Epidermal melanocyte (primary cell): ENCODE measurements around the gene NUP43.
"Not testable (repeated sequence)": the region's sequence is repeated elsewhere in the genome, so short reads cannot be mapped to it uniquely, and the experiment has no call there.

Experiments
- DNase-seq: peaks from one replicate; pipeline ENCODE4 v3.0.0; 2011; ENCODE audit warnings: low spot score; ENCODE audit not compliant: insufficient read length

NUP43 gene

DNA sequence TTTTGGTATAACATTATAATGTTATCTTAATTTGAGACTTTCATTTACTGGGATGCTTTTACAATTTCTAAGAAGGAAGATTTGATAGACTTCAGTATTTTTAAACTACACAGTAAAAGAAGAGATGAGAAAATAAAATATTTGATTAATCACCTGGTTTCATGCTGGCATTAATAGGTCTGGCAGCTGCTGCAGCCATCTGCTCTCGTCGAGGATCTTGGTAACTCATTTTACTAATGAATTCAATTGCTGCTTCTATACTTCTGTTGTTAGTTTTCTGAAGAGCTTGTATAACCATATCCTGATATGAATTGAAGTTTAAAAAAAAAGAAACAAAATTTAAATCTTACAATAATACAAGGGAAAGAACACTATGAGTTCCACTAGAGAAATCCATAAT, 51.4 kb downstream of the NUP43 start:
- DNase-seq: no peak

DNA sequence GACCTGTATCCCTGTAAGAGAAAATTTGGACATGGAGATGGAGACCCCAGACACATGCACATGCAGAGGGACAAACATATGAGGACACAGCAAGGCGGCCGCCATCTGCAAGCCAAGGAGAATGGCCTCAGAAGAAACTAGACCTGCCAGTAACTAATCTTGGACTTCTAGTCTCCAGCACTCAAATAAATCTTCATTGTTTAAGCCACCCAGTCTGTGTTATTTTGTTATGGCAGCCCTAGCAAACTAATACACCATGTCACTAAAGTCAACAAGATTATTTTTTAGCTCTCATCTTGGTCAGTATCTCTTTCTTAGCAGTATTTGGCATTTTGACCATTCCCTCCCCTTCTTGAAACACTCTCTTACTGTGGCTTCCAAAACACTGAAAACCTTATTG, 55.1 kb downstream of the NUP43 start:
- no peak for DNase-seq

DNA sequence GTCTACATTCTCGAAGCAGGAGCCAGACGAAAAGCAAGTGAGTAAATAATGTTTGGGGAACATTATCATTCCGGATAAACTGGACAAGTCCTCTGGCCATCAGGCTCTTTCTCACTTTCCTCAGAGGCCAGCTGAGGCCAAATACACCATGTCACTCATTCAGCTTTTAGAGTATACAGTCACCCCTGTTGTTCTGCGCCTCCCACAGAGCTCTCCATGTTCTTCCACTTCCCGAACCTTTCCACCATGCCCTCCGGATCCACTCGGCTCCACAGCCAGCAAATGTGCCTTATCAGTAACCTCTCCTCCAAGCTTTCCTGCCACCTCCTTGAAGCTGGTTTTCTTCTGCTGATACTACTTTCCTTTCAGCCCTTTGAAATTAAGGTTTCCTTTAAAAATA, 60.1 kb downstream of the NUP43 start:
- DNase-seq: no peak

DNA sequence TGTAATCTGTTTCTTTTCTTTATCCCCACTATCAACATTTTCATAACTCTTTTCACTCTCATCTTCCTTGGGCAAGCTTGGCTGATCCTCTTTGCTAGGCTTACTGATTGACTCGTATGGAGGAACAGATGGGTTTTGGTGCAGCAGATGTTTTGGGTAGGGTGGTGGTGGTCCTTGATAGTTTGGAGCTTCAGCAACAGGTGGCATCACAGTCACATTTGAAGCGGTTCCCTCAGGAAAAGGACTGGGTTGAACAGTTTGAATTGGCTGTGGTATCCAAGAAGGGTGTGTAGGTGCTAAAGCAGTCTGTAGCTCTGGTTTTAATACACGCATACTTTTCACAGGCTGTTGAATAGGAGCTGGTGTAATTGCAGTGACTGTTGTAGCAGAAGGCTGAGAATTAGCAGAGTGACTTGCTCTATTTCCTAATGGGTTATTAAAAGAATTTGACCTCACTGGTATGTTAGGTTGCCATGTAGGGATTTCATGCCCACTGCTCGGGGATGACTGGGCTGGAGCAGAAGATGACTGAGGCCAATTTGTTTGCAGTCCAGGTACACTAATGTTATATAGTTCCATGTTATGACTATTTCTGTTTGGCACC, 63.0 kb downstream of the NUP43 start:
- no peak for DNase-seq

DNA sequence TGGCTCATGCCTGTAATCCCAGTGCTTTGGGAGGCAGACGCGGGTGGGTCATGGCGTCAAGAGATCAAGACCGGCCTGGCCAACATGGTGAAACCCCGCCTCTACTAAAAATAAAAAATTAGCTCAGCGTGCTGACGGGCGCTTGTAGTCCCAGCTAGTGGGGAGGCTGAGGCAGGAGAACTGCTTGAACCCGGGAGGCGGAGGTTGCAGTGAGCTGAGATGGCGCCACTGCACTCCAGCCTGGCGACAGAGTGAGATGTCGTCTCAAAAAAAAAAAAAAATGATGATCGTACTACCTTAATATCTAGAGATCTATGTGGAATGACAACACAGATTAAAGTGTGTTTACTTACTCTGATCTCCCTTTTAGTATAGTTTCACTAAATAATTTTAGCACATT, 64.5 kb downstream of the NUP43 start:
- not testable (repeated sequence) for DNase-seq

DNA sequence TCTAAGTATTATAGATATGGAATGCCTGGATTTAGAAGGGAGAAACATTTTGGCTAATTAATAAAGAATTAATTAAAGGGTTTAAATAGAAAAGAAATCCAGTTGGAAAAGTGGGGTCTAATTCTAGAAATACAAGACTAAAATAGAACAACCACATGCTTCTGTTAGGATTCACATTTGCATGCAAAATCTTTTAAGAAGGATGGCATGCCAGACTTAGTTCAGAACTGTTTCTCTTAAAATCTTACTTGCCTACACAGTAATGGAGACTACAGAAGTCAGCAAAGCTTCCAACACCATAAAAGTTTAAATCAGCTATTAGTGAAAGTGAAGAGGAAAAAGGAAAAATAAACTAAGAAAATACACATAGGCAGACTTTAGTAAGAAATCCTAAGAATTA, 65.1 kb downstream of the NUP43 start:
- no peak for DNase-seq

DNA sequence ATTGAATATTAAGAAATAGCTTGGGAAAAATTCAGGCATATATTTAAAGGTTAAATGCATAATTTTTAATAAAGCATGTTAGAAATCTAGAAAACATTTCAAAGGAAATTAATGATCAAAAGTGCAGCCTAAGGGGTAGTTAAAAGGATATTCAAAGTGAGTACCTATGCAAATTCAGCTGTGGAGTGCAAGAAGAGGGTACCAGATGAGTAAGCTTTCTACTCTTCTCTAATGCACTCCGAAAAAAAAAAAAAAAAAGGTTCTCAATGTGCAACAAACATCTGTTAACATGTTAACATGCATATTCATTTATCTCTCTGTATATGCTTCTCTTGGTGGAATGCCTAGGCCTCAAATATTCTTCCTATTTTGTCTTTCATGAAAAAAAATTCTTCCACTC, 65.8 kb downstream of the NUP43 start:
- no peak for DNase-seq
